Nephron progenitor cell (in vitro differentiated cells): Measurements from ENCODE around the gene SLC22A13.

Experiments used
- DNase-seq: peaks from one replicate; pipeline ENCODE4 v3.0.0; 2021
- H3K27ac Mint-ChIP-seq: 2 replicates; pipeline ENCODE4 v1.8.0; 2021; ENCODE audit warnings: mild to moderate bottlenecking, moderate library complexity, mixed read lengths
- H3K27me3 Mint-ChIP-seq: 2 replicates; pipeline ENCODE4 v1.8.0; 2021; ENCODE audit warnings: mild to moderate bottlenecking, low read depth, mixed read lengths; ENCODE audit not compliant: poor library complexity
- H3K36me3 Mint-ChIP-seq: 2 replicates; pipeline ENCODE4 v1.8.0; 2021; ENCODE audit warnings: low read depth, mixed read lengths
- H3K4me1 Mint-ChIP-seq: 2 replicates; pipeline ENCODE4 v1.8.0; 2021; ENCODE audit warnings: mixed read lengths
- H3K4me3 Mint-ChIP-seq: 2 replicates; pipeline ENCODE4 v1.8.0; 2021; ENCODE audit warnings: mild to moderate bottlenecking, moderate library complexity, mixed read lengths
- H3K9me3 Mint-ChIP-seq: 2 replicates; pipeline ENCODE4 v1.8.0; 2021; ENCODE audit warnings: mild to moderate bottlenecking, moderate library complexity, mixed read lengths
- TF ChIP-seq, protein P1 (sequence below): fragments of 200-600 bp; sonication (generic); IDR thresholded peaks from 2 replicates; pipeline ENCODE4 v1.5.0; 2021; ENCODE audit warnings: antibody characterized with exemption

Gene SLC22A13, protein sequence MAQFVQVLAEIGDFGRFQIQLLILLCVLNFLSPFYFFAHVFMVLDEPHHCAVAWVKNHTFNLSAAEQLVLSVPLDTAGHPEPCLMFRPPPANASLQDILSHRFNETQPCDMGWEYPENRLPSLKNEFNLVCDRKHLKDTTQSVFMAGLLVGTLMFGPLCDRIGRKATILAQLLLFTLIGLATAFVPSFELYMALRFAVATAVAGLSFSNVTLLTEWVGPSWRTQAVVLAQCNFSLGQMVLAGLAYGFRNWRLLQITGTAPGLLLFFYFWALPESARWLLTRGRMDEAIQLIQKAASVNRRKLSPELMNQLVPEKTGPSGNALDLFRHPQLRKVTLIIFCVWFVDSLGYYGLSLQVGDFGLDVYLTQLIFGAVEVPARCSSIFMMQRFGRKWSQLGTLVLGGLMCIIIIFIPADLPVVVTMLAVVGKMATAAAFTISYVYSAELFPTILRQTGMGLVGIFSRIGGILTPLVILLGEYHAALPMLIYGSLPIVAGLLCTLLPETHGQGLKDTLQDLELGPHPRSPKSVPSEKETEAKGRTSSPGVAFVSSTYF

DNA sequence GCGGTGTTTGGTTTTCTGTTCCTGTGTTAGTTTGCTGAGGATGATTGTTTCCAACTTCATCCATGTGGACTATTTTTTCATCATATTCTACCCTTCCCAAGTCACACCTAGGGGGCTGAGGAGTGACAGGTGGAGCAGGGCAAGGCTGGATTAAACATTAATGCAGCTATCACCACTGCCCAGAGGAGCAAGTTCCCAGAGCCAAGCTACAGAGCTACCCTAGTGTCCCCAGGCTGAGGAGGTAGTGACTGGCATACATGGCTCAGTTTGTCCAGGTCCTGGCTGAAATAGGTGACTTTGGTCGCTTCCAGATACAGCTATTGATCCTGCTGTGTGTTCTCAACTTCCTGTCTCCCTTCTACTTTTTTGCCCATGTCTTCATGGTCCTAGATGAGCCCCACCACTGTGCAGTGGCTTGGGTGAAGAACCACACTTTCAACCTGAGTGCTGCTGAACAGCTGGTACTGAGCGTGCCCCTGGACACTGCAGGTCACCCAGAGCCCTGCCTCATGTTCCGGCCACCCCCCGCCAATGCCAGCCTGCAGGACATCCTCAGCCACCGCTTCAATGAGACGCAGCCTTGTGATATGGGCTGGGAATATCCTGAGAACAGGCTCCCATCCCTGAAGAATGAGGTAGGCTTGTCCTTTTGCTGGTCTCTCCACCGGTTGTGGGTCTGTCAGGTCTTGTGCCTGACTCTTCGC lies at the start of gene SLC22A13:
TSS of gene SLC22A13 (plus strand) at position 209 of the 704 bp plus-strand sequence. CDS start at position 258, 49 bp downstream.
- Mint-ChIP-seq H3K9me3 (peaks cover 4% of the 10 kb centered on the region), H3K27ac (no peak within 1 kb of the TSS), H3K4me1 (peaks cover 13% of the 10 kb centered on the region), H3K4me3 (no peak within 1 kb of the TSS), H3K36me3 (peaks cover 7% of the 10 kb centered on the region), H3K27me3 (peaks cover 3% of the 10 kb centered on the region)
- TF ChIP-seq, protein P1, sequence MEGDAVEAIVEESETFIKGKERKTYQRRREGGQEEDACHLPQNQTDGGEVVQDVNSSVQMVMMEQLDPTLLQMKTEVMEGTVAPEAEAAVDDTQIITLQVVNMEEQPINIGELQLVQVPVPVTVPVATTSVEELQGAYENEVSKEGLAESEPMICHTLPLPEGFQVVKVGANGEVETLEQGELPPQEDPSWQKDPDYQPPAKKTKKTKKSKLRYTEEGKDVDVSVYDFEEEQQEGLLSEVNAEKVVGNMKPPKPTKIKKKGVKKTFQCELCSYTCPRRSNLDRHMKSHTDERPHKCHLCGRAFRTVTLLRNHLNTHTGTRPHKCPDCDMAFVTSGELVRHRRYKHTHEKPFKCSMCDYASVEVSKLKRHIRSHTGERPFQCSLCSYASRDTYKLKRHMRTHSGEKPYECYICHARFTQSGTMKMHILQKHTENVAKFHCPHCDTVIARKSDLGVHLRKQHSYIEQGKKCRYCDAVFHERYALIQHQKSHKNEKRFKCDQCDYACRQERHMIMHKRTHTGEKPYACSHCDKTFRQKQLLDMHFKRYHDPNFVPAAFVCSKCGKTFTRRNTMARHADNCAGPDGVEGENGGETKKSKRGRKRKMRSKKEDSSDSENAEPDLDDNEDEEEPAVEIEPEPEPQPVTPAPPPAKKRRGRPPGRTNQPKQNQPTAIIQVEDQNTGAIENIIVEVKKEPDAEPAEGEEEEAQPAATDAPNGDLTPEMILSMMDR, result no peak
- DNase-seq, result no peak

DNA sequence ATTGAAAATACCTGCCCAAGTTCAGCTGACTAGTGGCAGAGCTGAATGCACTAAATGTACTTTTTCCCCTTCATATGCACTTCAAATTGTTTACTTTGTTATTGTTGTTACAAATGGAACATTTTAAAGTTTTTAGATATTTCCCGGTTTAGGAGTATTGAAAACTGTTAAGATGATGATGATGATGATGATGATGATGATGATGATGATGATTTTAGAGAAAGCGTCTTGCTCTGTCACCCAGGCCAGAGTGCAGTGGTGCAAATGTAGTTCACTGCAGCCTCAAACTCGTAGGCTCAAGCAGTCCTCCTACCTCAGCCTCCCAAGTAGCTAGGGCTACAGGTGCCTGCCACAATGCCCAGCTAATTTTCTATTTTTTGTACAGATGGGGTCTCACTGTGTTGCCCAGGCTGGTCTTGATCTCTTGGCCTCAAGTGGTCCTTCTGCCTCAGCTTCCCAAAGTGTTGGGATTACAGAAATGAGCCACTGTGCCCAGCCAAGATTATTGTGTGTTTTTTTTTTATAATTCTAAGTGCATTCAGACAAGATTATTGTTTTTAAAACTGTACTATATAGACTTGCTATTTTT lies 45.9 kb upstream of the SLC22A13 start:
- DNase-seq, result no peak
- Mint-ChIP-seq H3K27me3 (no peaks in the 10 kb centered on the region), H3K36me3 (peaks cover 45% of the 10 kb centered on the region), H3K27ac (no peak overlapping the region), H3K9me3 (no peaks in the 10 kb centered on the region), H3K4me3 (no peak overlapping the region), H3K4me1 (no peaks in the 10 kb centered on the region)
- TF ChIP-seq, protein P1, result no peak

DNA sequence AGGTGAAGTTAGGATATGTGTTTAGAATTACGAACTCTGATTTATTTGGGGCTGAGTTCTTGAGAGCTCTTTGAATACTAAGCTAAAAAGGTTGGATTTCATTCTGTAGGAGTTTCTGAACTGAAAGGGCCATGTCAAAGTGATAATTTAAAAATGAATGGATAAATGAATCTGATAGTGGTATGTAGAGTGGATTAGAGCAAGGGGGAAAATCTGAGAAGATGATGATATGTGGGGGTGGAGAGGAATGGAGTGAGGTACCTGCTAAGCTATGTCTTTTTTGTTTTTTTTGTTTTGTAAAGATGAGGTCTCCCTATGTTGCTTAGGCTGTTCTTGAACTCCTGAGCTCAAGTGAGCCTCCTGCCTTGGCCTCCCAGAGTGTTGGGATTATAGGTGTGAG lies 44.6 kb upstream of the SLC22A13 start:
- Mint-ChIP-seq H3K4me3 (no peak overlapping the region), H3K9me3 (no peaks in the 10 kb centered on the region), H3K36me3 (peaks cover 52% of the 10 kb centered on the region), H3K27me3 (no peaks in the 10 kb centered on the region), H3K27ac (no peak overlapping the region), H3K4me1 (no peaks in the 10 kb centered on the region)
- no peak for DNase-seq
- TF ChIP-seq, protein P1, result no peak

DNA sequence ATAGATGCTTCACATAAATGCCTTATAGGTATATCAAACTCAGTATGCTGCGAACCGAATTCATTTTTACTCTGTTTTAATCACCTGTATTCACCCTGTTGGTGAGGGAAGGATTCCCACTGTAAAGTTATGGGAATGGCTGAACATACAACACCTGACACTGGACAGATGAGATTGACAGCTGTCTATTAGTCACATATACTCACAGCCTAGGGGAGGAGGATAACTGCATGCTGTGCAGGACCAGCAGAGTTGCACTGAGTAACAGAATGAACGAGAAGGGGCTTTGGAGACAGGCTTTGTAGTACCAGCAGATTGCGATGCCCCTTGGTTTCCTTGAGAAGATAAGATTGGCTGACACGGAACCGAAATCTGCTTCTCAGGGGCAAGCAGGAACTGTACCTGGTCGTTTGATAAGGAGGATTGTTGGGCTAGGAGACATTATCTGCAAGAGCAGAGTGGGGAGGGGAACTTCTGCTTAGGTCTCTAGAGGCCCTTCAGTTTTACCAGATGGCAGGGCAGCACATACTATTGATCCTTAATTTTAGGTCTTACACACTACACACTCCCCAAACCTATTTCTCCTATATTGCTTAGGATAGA lies 43.5 kb upstream of the SLC22A13 start:
- TF ChIP-seq, protein P1, result no peak
- Mint-ChIP-seq H3K4me3 (no peak overlapping the region), H3K36me3 (peaks cover 46% of the 10 kb centered on the region), H3K9me3 (no peaks in the 10 kb centered on the region), H3K27ac (no peak overlapping the region), H3K27me3 (no peaks in the 10 kb centered on the region), H3K4me1 (no peaks in the 10 kb centered on the region)
- no peak for DNase-seq

DNA sequence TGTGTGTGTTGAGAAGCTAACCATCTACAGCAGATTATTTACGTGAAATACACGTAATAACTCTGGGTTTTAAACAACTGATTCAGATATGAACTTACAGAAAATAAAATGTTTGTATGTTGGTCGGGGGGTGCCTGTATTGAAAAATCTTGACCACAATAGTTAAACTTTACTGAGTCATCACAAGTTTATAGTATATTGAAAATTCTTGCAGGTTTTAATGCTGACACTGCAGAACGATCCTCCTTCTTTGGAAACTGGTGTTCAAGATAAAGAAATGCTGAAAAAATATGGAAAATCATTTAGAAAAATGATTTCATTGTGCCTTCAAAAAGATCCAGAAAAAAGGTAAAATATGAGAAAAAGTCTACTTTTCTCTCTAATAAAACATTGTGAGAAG lies 41.3 kb upstream of the SLC22A13 start:
- Mint-ChIP-seq H3K36me3 (peaks cover 38% of the 10 kb centered on the region), H3K27me3 (no peaks in the 10 kb centered on the region), H3K4me3 (no peak overlapping the region), H3K27ac (no peak overlapping the region), H3K4me1 (no peaks in the 10 kb centered on the region), H3K9me3 (no peaks in the 10 kb centered on the region)
- DNase-seq, result no peak
- TF ChIP-seq, protein P1, result no peak
